Stomach (tissue), 4 donors: ENCODE results near the gene MBNL2.

ENCODE experiments used
- CTCF ChIP-seq, 7 experiments: fragments of 450-650 bp in 4 of 7; fragments of 200-600 bp in 3 of 7; sonication (generic) in 3 of 7; IDR thresholded peaks; one replicate each; pipeline ENCODE4 v1.5.1; 2016 to 2019; ENCODE audit warnings: antibody characterized with exemption in 7 of 7, control low read depth in 2 of 7, mild to moderate bottlenecking in 1 of 7
- EP300 ChIP-seq: sonication (generic); formaldehyde crosslinking; IDR thresholded peaks from one replicate; pipeline ENCODE4 v1.6.1; 2017; ENCODE audit warnings: antibody characterized with exemption
- POLR2A ChIP-seq, 4 donors: fragments of 450-650 bp; IDR thresholded peaks; one replicate each; pipeline ENCODE4 v1.6.1; 2016; ENCODE audit warnings: antibody characterized with exemption in 4 of 4, control low read depth in 2 of 4, mild to moderate bottlenecking in 1 of 4, moderate library complexity in 1 of 4
- POLR2AphosphoS5 ChIP-seq, 3 donors: sonication (generic); formaldehyde crosslinking; IDR thresholded peaks; one replicate each; pipeline ENCODE4 v1.6.1; 2016; ENCODE audit warnings: antibody characterized with exemption in 3 of 3

GRCh38 chr13:97235549-97236231 lies 13.6 kb downstream of the MBNL2 start:
- TF ChIP-seq CTCF (IDR thresholded peaks at IDR 0.05) = no peak
- TF ChIP-seq POLR2A (IDR thresholded peaks at IDR 0.05) = no peak
- TF ChIP-seq EP300 = no peak
- TF ChIP-seq POLR2AphosphoS5 (IDR thresholded peaks at IDR 0.05) = no peak
